Stimulated activated CD8-positive, alpha-beta memory T cell treated with anti-CD3 and anti-CD28 coated beads, Interleukin-12 subunit alpha, Interleukin-12 subunit beta, amount 100 ng/mL, for 1 hour (primary cell): ENCODE results near the gene FBXO46.
"Not testable (repeated sequence)": the region's sequence is repeated elsewhere in the genome, so short reads cannot be mapped to it uniquely, and the experiment has no call there.

Source experiments
- DNase-seq: peaks from one replicate; pipeline ENCODE4 v3.0.0-alpha.2; 2020; ENCODE audit warnings: low read depth

The FBXO46 gene

GRCh38 chr19:45766296-45766868 lies 35.7 kb upstream of the FBXO46 start:
- no peak for DNase-seq

GRCh38 chr19:45765702-45766295 lies 35.1 kb upstream of the FBXO46 start:
- no peak for DNase-seq

- DNase-seq: no peak
These were observed 34.4 kb upstream of the FBXO46 start for GRCh38 chr19:45764945-45765701.

- DNase-seq: no peak
These were observed 33.8 kb upstream of the FBXO46 start for GRCh38 chr19:45764475-45764874.

GRCh38 chr19:45763691-45764294 lies 33.1 kb upstream of the FBXO46 start:
- DNase-seq: no peak

- DNase-seq: no peak
These were observed 32.4 kb upstream of the FBXO46 start for GRCh38 chr19:45762870-45763631.

- DNase-seq: no peak
These were observed 31.0 kb upstream of the FBXO46 start for GRCh38 chr19:45761714-45762113.

GRCh38 chr19:45758921-45759320 lies 28.2 kb upstream of the FBXO46 start:
- DNase-seq: no peak

- no peak for DNase-seq
These were observed 27.0 kb upstream of the FBXO46 start for GRCh38 chr19:45757695-45758094.

GRCh38 chr19:45754323-45754722 lies 23.6 kb upstream of the FBXO46 start:
- no peak for DNase-seq

- no peak for DNase-seq
These were observed 22.9 kb upstream of the FBXO46 start for GRCh38 chr19:45753548-45753947.

- DNase-seq: no peak
These were observed 21.9 kb upstream of the FBXO46 start for GRCh38 chr19:45752639-45753038.

GRCh38 chr19:45751483-45751882 lies 20.8 kb upstream of the FBXO46 start:
- not testable (repeated sequence) for DNase-seq

GRCh38 chr19:45747513-45747912 lies 16.8 kb upstream of the FBXO46 start:
- DNase-seq: no peak

- no peak for DNase-seq
These were observed 16.2 kb upstream of the FBXO46 start for GRCh38 chr19:45746866-45747265.

GRCh38 chr19:45745606-45746005 lies 14.9 kb upstream of the FBXO46 start:
- no peak for DNase-seq

GRCh38 chr19:45742969-45743368 lies 12.3 kb upstream of the FBXO46 start:
- DNase-seq: no peak

GRCh38 chr19:45739498-45740439 lies 9.1 kb upstream of the FBXO46 start:
- DNase-seq: no peak

- DNase-seq: no peak
These were observed 2.6 kb upstream of the FBXO46 start, which contains the start of gene MEIOSIN for GRCh38 chr19:45733160-45733810. Gene MEIOSIN, plus strand, starts transcription at chr19:45733439. Its CDS starts 1,938 bp downstream, at chr19:45735377.

- DNase-seq: no peak
These were observed 851 bp downstream of the FBXO46 start for GRCh38 chr19:45729800-45730290.
